Stomach (tissue), 4 donors: Measurements from ENCODE around the gene PNRC1.

Source experiments
- POLR2A ChIP-seq, 4 donors: fragments of 450-650 bp; IDR thresholded peaks; one replicate each; pipeline ENCODE4 v1.6.1; 2016; ENCODE audit warnings: antibody characterized with exemption in 4 of 4, control low read depth in 2 of 4, mild to moderate bottlenecking in 1 of 4, moderate library complexity in 1 of 4
- TF ChIP-seq, protein P1 (sequence below), 7 experiments: fragments of 450-650 bp in 4 of 7; fragments of 200-600 bp in 3 of 7; sonication (generic) in 3 of 7; IDR thresholded peaks; one replicate each; pipeline ENCODE4 v1.5.1; 2016 to 2019; ENCODE audit warnings: antibody characterized with exemption in 7 of 7, control low read depth in 2 of 7, mild to moderate bottlenecking in 1 of 7

DNA sequence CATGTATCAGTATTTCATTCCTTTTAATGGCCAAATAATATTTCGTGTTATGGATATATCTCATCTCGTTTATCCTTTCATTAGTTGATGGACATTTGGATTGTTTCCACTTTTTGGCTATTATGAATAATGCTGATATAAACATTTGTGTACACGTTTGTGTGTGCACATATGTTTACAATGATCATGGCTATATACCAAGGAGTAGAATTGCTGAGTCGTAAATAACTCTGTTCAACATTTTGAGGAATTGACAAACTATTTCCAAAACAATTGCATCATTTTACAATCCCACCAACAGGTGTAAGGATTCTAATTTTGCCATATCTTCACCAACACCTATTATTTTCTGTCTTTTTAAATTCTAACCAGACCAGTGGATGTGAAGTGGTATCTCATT, 26.3 kb upstream of the PNRC1 start:
- TF ChIP-seq, protein P1, sequence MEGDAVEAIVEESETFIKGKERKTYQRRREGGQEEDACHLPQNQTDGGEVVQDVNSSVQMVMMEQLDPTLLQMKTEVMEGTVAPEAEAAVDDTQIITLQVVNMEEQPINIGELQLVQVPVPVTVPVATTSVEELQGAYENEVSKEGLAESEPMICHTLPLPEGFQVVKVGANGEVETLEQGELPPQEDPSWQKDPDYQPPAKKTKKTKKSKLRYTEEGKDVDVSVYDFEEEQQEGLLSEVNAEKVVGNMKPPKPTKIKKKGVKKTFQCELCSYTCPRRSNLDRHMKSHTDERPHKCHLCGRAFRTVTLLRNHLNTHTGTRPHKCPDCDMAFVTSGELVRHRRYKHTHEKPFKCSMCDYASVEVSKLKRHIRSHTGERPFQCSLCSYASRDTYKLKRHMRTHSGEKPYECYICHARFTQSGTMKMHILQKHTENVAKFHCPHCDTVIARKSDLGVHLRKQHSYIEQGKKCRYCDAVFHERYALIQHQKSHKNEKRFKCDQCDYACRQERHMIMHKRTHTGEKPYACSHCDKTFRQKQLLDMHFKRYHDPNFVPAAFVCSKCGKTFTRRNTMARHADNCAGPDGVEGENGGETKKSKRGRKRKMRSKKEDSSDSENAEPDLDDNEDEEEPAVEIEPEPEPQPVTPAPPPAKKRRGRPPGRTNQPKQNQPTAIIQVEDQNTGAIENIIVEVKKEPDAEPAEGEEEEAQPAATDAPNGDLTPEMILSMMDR (IDR thresholded peaks at IDR 0.05): no peak
- no peak for TF ChIP-seq POLR2A (IDR thresholded peaks at IDR 0.05)
